ENCODE measurements around the gene RPL27A.

Gene RPL27A

GRCh38 chr11:8705146-8705545 is 22.6 kb downstream of the RPL27A start:
- TF ChIP-seq, protein P1, sequence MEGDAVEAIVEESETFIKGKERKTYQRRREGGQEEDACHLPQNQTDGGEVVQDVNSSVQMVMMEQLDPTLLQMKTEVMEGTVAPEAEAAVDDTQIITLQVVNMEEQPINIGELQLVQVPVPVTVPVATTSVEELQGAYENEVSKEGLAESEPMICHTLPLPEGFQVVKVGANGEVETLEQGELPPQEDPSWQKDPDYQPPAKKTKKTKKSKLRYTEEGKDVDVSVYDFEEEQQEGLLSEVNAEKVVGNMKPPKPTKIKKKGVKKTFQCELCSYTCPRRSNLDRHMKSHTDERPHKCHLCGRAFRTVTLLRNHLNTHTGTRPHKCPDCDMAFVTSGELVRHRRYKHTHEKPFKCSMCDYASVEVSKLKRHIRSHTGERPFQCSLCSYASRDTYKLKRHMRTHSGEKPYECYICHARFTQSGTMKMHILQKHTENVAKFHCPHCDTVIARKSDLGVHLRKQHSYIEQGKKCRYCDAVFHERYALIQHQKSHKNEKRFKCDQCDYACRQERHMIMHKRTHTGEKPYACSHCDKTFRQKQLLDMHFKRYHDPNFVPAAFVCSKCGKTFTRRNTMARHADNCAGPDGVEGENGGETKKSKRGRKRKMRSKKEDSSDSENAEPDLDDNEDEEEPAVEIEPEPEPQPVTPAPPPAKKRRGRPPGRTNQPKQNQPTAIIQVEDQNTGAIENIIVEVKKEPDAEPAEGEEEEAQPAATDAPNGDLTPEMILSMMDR (IDR thresholded peaks at IDR 0.05; ENCODE audit: insufficient read depth, low read depth, low read length, missing control alignments) = no peak
- H3K4me3 ChIP-seq (ENCODE audit: low read length) = no peak overlapping the region
- DNase-seq (ENCODE audit: low read depth) = no peak

- no peak overlapping the region for H3K4me3 ChIP-seq (ENCODE audit: low read length)
- DNase-seq (ENCODE audit: low read depth) = no peak
- TF ChIP-seq, protein P1 (IDR thresholded peaks at IDR 0.05; ENCODE audit: insufficient read depth, low read depth, low read length, missing control alignments) = no peak
These were observed 24.3 kb downstream of the RPL27A start for GRCh38 chr11:8706673-8707432.

DNA sequence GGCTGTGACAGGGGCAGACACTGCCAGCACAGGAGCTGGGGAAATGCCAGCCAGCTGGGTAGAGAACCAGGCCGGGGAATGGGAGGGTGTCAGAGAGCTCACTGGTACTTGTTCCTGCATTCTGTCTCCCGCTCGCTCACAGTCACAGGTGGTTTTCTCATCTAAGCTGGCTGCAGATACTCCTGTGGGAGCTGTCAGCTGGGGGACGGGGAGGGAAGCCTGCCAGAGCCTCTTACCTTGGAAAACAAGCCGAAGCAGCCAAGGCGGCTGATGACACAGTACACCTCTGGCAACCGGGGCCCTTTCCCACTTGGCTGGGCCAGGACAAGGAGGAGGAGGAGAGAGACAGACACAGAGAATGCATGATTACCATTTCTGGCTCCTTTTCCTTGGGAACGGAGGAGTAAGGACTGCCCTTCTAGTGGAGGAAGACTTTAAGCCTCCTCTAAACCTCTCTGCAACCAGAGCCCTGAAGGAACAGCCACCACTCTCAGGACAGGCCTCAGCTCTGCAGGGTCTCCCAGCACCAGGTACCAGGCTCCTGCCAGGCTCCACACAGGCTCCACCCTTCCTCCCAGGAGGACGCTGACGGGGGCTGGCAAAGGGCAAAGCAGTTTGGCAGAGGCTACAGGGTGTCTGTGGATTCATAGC is 25.1 kb downstream of the RPL27A start:
- H3K4me3 ChIP-seq (ENCODE audit: low read length) = no peak overlapping the region
- TF ChIP-seq, protein P1 (IDR thresholded peaks at IDR 0.05; ENCODE audit: insufficient read depth, low read depth, low read length, missing control alignments) = no peak
- no peak for DNase-seq (ENCODE audit: low read depth)

DNA sequence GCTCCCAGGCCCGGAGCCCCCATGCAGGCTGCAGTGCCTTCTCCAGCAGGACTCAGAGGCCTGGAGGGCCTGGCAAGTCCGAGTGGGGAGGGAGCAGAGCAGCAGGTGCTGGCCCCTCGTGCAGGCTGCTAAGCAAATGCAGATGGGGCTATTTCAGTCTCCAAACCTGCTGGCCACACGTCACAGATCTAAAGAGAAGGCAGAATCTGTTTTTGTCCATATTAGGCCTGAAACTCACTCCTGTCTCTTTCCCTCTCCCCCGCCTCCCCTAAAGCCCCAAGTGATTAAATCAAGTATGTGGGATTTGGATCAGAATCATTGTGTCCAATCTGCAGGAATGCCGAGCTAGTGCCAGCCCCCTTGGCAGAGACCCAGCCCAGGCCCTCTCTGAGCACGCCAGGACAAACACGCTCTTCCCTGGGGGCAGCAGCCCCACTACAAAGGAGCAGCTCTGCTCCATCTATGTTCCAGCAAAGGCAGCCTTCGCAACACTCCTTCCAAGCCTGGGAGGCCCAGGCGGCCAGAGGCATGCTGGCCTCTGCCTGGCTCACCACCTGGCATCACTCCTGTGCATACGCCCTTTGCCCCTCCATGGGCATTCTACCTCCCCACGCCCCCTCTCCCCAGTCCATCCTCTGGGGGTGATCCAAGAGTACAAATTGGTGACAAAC is 26.5 kb downstream of the RPL27A start:
- H3K4me3 ChIP-seq (ENCODE audit: low read length) = no peak overlapping the region
- DNase-seq (ENCODE audit: low read depth) = no peak
- TF ChIP-seq, protein P1 (IDR thresholded peaks at IDR 0.05; ENCODE audit: insufficient read depth, low read depth, low read length, missing control alignments) = no peak

- no peak for DNase-seq (ENCODE audit: low read depth)
- no peak overlapping the region for H3K4me3 ChIP-seq (ENCODE audit: low read length)
- TF ChIP-seq, protein P1 (IDR thresholded peaks at IDR 0.05; ENCODE audit: insufficient read depth, low read depth, low read length, missing control alignments) = no peak
These were observed 27.2 kb downstream of the RPL27A start for GRCh38 chr11:8709777-8710176.

DNA sequence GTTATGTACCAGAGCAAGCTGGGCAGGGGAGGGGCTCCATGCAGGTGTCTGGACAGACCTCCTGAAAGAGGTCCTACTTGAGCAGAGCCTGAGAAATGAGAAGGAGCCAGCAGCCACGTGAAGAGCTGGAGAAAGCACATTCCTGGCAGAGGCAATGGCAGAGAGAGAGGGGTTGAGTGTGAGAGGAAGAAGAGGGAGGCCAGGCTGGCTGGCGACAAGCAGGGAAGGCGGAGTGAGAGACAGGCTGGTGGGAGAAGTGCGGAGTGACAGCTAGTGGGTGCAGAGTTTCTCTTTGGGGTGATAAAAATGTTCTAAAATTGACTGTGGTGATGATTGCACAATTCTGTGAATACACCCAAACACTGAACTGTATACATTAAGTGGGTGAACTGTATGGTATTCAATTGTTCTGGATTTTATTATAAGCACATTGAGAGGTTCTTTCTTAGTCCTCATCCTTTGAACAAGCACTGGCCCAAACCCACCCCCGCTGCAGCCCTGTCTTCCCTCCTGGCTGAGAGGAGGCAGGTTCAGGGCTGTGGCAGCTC is 29.4 kb downstream of the RPL27A start:
- H3K4me3 ChIP-seq (ENCODE audit: low read length) = no peak overlapping the region

More for the DNA sequence above, 29.4 kb downstream of the RPL27A start:
- no peak for DNase-seq (ENCODE audit: low read depth)
- TF ChIP-seq, protein P1 (IDR thresholded peaks at IDR 0.05; ENCODE audit: insufficient read depth, low read depth, low read length, missing control alignments) = no peak
